Tibial nerve (tissue), 4 donors: ENCODE results near the gene DDIT3. TPM values are rescaled to one million over a fixed set of nuclear protein-coding genes. Genes with fewer than 3 reads are reported as not detected.

Experiments used
- DNase-seq, 2 donors: peaks; one replicate each; pipeline ENCODE4 v3.0.0-alpha.2; 2019; ENCODE audit warnings: low spot score in 2 of 2
- H3K27ac ChIP-seq, 4 donors: fragments of 200-600 bp; sonication (generic) in 3 of 4; one replicate each; pipeline ENCODE4 v1.5.1; 2017 to 2019; ENCODE audit warnings: mild to moderate bottlenecking in 1 of 4
- H3K27me3 ChIP-seq, 2 donors: fragments of 200-600 bp; sonication (generic) in 1 of 2; one replicate each; pipeline versions ENCODE4 v1.5.1 to v1.6.0; 2017 to 2019
- H3K36me3 ChIP-seq, 3 donors: fragments of 200-600 bp; sonication (generic); one replicate each; pipeline ENCODE4 v1.5.1; 2018 to 2019
- H3K4me1 ChIP-seq, 4 donors: fragments of 200-600 bp; sonication (generic) in 3 of 4; one replicate each; pipeline ENCODE4 v1.5.1; 2017 to 2019
- H3K4me3 ChIP-seq, 4 donors: fragments of 200-600 bp; sonication (generic) in 3 of 4; one replicate each; pipeline ENCODE4 v1.5.1; 2017 to 2019; ENCODE audit warnings: mild to moderate bottlenecking in 1 of 4, moderate library complexity in 1 of 4
- H3K9me3 ChIP-seq, 4 donors: fragments of 200-600 bp; sonication (generic) in 3 of 4; one replicate each; pipeline ENCODE4 v1.5.1; 2017 to 2019
- CTCF ChIP-seq, 5 experiments: fragments of 200-600 bp in 3 of 5; fragments of 450-650 bp in 2 of 5; sonication (generic) in 3 of 5; IDR thresholded peaks; one replicate each; pipeline ENCODE4 v1.5.1; 2016 to 2019; ENCODE audit warnings: antibody characterized with exemption in 5 of 5, mild to moderate bottlenecking in 3 of 5, moderate library complexity in 2 of 5
- EP300 ChIP-seq, 2 donors: sonication (generic); formaldehyde crosslinking; IDR thresholded peaks; one replicate each; pipeline ENCODE4 v1.6.1; 2017; ENCODE audit warnings: antibody characterized with exemption in 2 of 2, mild to moderate bottlenecking in 1 of 2
- POLR2A ChIP-seq, 2 donors: fragments of 450-650 bp; IDR thresholded peaks; one replicate each; pipeline ENCODE4 v1.6.1; 2017; ENCODE audit warnings: antibody characterized with exemption in 2 of 2, mild to moderate bottlenecking in 2 of 2, moderate library complexity in 2 of 2
- WGBS, 2 donors: methylation state at CpG; one replicate each; pipeline ENCODE4 v1.1.5; 2018; 5-methylcytosine and 5-hydroxymethylcytosine counted together
- total RNA-seq, 4 donors: library from RNA; depleted of rRNA; stranded (reverse); fragments of >200 nt; gene quantifications; one replicate each; pipeline ENCODE4 v1.1.0, GENCODE V29; 2016

The DDIT3 gene
- total RNA-seq, 4 donors from 2014 or later, result 35.2 to 49.2 (median 42.1) TPM

GRCh38 chr12:57491393-57492280 is 28.7 kb downstream of the DDIT3 start:
- H3K27ac ChIP-seq, result no peak overlapping the region
- 93% methylated on average over 15 of the region's 15 CpGs for WGBS, 2 donors
- peaks cover 0 to 19% (median 12%) of the 10 kb centered on the region in 4 donors for H3K4me1 ChIP-seq
- no peak for DNase-seq
- H3K4me3 ChIP-seq, result no peak overlapping the region
- TF ChIP-seq CTCF (IDR thresholded peaks at IDR 0.05) (no peak), POLR2A (IDR thresholded peaks at IDR 0.05) (no peak), EP300 (IDR thresholded peaks at IDR 0.05) (no peak)
- no peaks in the 10 kb centered on the region for H3K9me3 ChIP-seq
- H3K36me3 ChIP-seq, result peaks cover 6 to 57% (median 7%) of the 10 kb centered on the region in 3 donors
- no peaks in the 10 kb centered on the region for H3K27me3 ChIP-seq

GRCh38 chr12:57490126-57490525 is 30.2 kb downstream of the DDIT3 start:
- Histone ChIP-seq H3K27ac (no peak overlapping the region), H3K36me3 (peaks cover 6 to 42% (median 7%) of the 10 kb centered on the region in 3 donors), H3K4me3 (no peak overlapping the region), H3K27me3 (no peaks in the 10 kb centered on the region), H3K4me1 (peaks cover 0 to 19% (median 12%) of the 10 kb centered on the region in 4 donors), H3K9me3 (no peaks in the 10 kb centered on the region)
- TF ChIP-seq POLR2A (IDR thresholded peaks at IDR 0.05), result no peak
- TF ChIP-seq CTCF (IDR thresholded peaks at IDR 0.05), result no peak
- no peak for TF ChIP-seq EP300 (IDR thresholded peaks at IDR 0.05)
- 95 to 96% methylated on average over 4 of the region's 4 CpGs for WGBS, 2 donors
- no peak for DNase-seq

GRCh38 chr12:57489157-57489641 is 31.1 kb downstream of the DDIT3 start:
- TF ChIP-seq CTCF (IDR thresholded peaks at IDR 0.05) (no peak), POLR2A (IDR thresholded peaks at IDR 0.05) (no peak), EP300 (IDR thresholded peaks at IDR 0.05) (no peak)
- no peak overlapping the region for H3K27ac ChIP-seq
- no peak for DNase-seq
- no peaks in the 10 kb centered on the region for H3K27me3 ChIP-seq
- H3K9me3 ChIP-seq, result no peaks in the 10 kb centered on the region
- WGBS, 2 donors, result 91 to 95% methylated on average over 5 of the region's 5 CpGs
- H3K36me3 ChIP-seq, result peaks cover 6 to 37% (median 7%) of the 10 kb centered on the region in 3 donors
- H3K4me3 ChIP-seq, result peak overlapping the region in 1 of 4 donors; percentile 79
- peaks cover 0 to 19% (median 12%) of the 10 kb centered on the region in 4 donors for H3K4me1 ChIP-seq

- 30 to 31% methylated on average over 11 of the region's 11 CpGs for WGBS, 2 donors
- DNase-seq, result no peak
- peak overlapping the region; percentile 66 to 90 (median 80) for H3K4me3 ChIP-seq
- TF ChIP-seq EP300 (IDR thresholded peaks at IDR 0.05) (no peak), CTCF (IDR thresholded peaks at IDR 0.05) (no peak), POLR2A (IDR thresholded peaks at IDR 0.05) (no peak)
- H3K27ac ChIP-seq, result peak overlapping the region; percentile 48 to 78 (median 69)
- peaks cover 0 to 19% (median 12%) of the 10 kb centered on the region in 4 donors for H3K4me1 ChIP-seq
- no peaks in the 10 kb centered on the region for H3K27me3 ChIP-seq
- no peaks in the 10 kb centered on the region for H3K9me3 ChIP-seq
- H3K36me3 ChIP-seq, result peaks cover 6 to 34% (median 7%) of the 10 kb centered on the region in 3 donors
Observed at GRCh38 chr12:57488402-57489156, 31.7 kb downstream of the DDIT3 start.
